NCI-H2171 (cell line): ENCODE results near the gene OR2M5.

Experiments used
- DNase-seq: peaks from one replicate; lab custom pipeline; 2025; lab: John Stamatoyannopoulos, UW

The OR2M5 gene

GRCh38 chr1:248144513-248145198, at the start of gene OR2M5:
TSS of gene OR2M5 (plus strand) at chr1:248145148. CDS start at chr1:248145148, 0 bp downstream.
- no peak for DNase-seq

- DNase-seq = no peak
Observed at GRCh38 chr1:248098529-248098928, 46.4 kb upstream of the OR2M5 start.

- DNase-seq = no peak
Observed at GRCh38 chr1:248102847-248103246, 42.1 kb upstream of the OR2M5 start.

- DNase-seq = no peak
Observed at GRCh38 chr1:248111157-248111556, 33.8 kb upstream of the OR2M5 start.

GRCh38 chr1:248114890-248115289, 30.1 kb upstream of the OR2M5 start:
- no peak for DNase-seq

GRCh38 chr1:248127653-248128052, 17.3 kb upstream of the OR2M5 start:
- DNase-seq = no peak

GRCh38 chr1:248136811-248137210, 8.1 kb upstream of the OR2M5 start:
- DNase-seq = no peak

- DNase-seq = no peak
Observed at GRCh38 chr1:248140846-248141245, 4.1 kb upstream of the OR2M5 start.

- DNase-seq = no peak
Observed at GRCh38 chr1:248143311-248143710, 1.6 kb upstream of the OR2M5 start.

GRCh38 chr1:248152056-248152827, 7.3 kb downstream of the OR2M5 start:
- no peak for DNase-seq

GRCh38 chr1:248155927-248156326, 11.0 kb downstream of the OR2M5 start:
- no peak for DNase-seq

- no peak for DNase-seq
Observed at GRCh38 chr1:248158758-248159157, 13.8 kb downstream of the OR2M5 start.

- no peak for DNase-seq
Observed at GRCh38 chr1:248164031-248164430, 19.1 kb downstream of the OR2M5 start.

GRCh38 chr1:248165186-248165585, 20.2 kb downstream of the OR2M5 start:
- DNase-seq = no peak

- no peak for DNase-seq
Observed at GRCh38 chr1:248174521-248174920, 29.6 kb downstream of the OR2M5 start, which contains the start of gene OR2M2. TSS of gene OR2M2 (plus strand) at chr1:248174821. CDS start at chr1:248179986, 5,165 bp downstream.

- no peak for DNase-seq
Observed at GRCh38 chr1:248183996-248184395, 39.0 kb downstream of the OR2M5 start.

- no peak for DNase-seq
Observed at GRCh38 chr1:248187363-248187762, 42.4 kb downstream of the OR2M5 start.

GRCh38 chr1:248189026-248189425, 44.1 kb downstream of the OR2M5 start:
- DNase-seq = no peak

- DNase-seq = no peak
Observed at GRCh38 chr1:248194117-248194516, 49.2 kb downstream of the OR2M5 start.
